H1 (cell line): ENCODE data around the gene RGN. TPM values are rescaled to one million over a fixed set of nuclear protein-coding genes. Genes with fewer than 3 reads are reported as not detected.

Experiments
- CTCF ChIA-PET: fragments of 300-600 bp; sonication (Branson Sonifier 250); formaldehyde crosslinking; loops from one replicate; lab custom pipeline; 2021; ENCODE audit not compliant: partially characterized antibody; lab: Charles Lee
- POLR2A ChIA-PET: fragments of 300-600 bp; sonication (Branson Sonifier 250); formaldehyde crosslinking; loops from one replicate; lab custom pipeline; 2021; ENCODE audit warnings: inconsistent platforms; ENCODE audit not compliant: partially characterized antibody; lab: Charles Lee
- DNase-seq, 2 experiments: peaks; one replicate each; pipeline versions ENCODE4 v3.0.0 to v3.0.0-alpha.2; 2010 to 2022; ENCODE audit warnings: low spot score in 2 of 2, low read depth in 1 of 2, mixed read lengths in 1 of 2
- FAIRE-seq: peaks from 2 replicates; lab custom pipeline; 2011; peaks lifted over from hg19 to GRCh38; lab: Jason Lieb, UNC
- H2AFZ ChIP-seq: 2 replicates; pipeline ENCODE4 v1.8.1; 2012; ENCODE audit warnings: low read length, inconsistent platforms
- H2AK5ac ChIP-seq: 2 replicates; pipeline ENCODE4 v1.6.1; 2013; ENCODE audit warnings: low read depth, low read length
- H2BK120ac ChIP-seq: replicated peaks from 2 replicates; pipeline ENCODE3; 2013; ENCODE audit warnings: low read depth, low read length, inconsistent platforms
- H2BK12ac ChIP-seq: 2 replicates; pipeline ENCODE4 v1.6.1; 2013; ENCODE audit warnings: low read depth, low read length
- H2BK15ac ChIP-seq: 2 replicates; pipeline ENCODE4 v1.6.1; 2013; ENCODE audit warnings: low read length
- H2BK20ac ChIP-seq: 2 replicates; pipeline ENCODE4 v1.6.1; 2013; ENCODE audit warnings: low read length
- H2BK5ac ChIP-seq: 2 replicates; pipeline ENCODE4 v1.6.1; 2013; ENCODE audit warnings: low read depth, low read length
- H3K14ac ChIP-seq: 2 replicates; pipeline ENCODE4 v1.6.1; 2013; ENCODE audit warnings: inconsistent platforms; ENCODE audit not compliant: insufficient read length
- H3K18ac ChIP-seq: 2 replicates; pipeline ENCODE4 v1.6.1; 2013; ENCODE audit warnings: low read length; ENCODE audit errors: extremely low read depth
- H3K23ac ChIP-seq: 2 replicates; pipeline ENCODE4 v1.6.1; 2013; ENCODE audit warnings: inconsistent platforms; ENCODE audit not compliant: insufficient read length
- H3K23me2 ChIP-seq: 2 replicates; pipeline ENCODE4 v1.6.1; 2013; ENCODE audit warnings: low read depth, low read length
- H3K27ac ChIP-seq: 2 replicates; pipeline ENCODE4 v1.6.1; 2011; ENCODE audit warnings: low read depth, low read length, inconsistent platforms
- H3K27me3 ChIP-seq, 4 experiments: replicated peaks in 1 of 4; 1 replicate in 1 of 4; 2 replicates in 3 of 4; pipeline versions ENCODE4 v1.6.1 to v1.8.1; 2011 to 2013; ENCODE audit warnings: low read length in 3 of 4, mild to moderate bottlenecking in 3 of 4, inconsistent platforms in 2 of 4, mixed read lengths in 2 of 4, moderate library complexity in 1 of 4; ENCODE audit not compliant: control insufficient read depth in 3 of 4, insufficient read depth in 3 of 4; ENCODE audit errors: extremely low read depth in 1 of 4
- H3K36me3 ChIP-seq, 4 experiments: 2 replicates each; pipeline versions ENCODE4 v1.6.1 to v1.8.1; 2011 to 2013; ENCODE audit warnings: mild to moderate bottlenecking in 4 of 4, low read length in 3 of 4, moderate library complexity in 2 of 4, control low read depth in 1 of 4, inconsistent platforms in 1 of 4; ENCODE audit not compliant: insufficient read depth in 4 of 4, control insufficient read depth in 2 of 4
- H3K4ac ChIP-seq: replicated peaks from 2 replicates; pipeline ENCODE3; 2013; ENCODE audit warnings: low read length, low read depth, mixed read lengths, inconsistent platforms; ENCODE audit not compliant: insufficient read length
- H3K4me1 ChIP-seq, 4 experiments: replicated peaks in 1 of 4; 1 replicate in 1 of 4; 2 replicates in 3 of 4; pipeline versions ENCODE4 v1.6.1 to v1.8.1; 2011 to 2013; ENCODE audit warnings: low read length in 3 of 4, inconsistent platforms in 2 of 4, mixed read lengths in 1 of 4; ENCODE audit not compliant: insufficient read depth in 4 of 4, control insufficient read depth in 3 of 4
- H3K4me2 ChIP-seq, 2 experiments: 2 replicates each; pipeline versions ENCODE4 v1.6.1 to v1.8.1; 2011 to 2013; ENCODE audit warnings: low read depth in 2 of 2, low read length in 2 of 2, control low read depth in 1 of 2, inconsistent platforms in 1 of 2, mild to moderate bottlenecking in 1 of 2; ENCODE audit not compliant: insufficient read depth in 1 of 2
- H3K4me3 ChIP-seq, 4 experiments: fragments of 200-600, 300-600 bp in 1 of 4; sonication (generic), shearing (Covaris generic), sonication (Bioruptor Twin) in 1 of 4; 2 replicates each; pipeline versions ENCODE4 v1.5.1 to v1.8.1; 2011 to 2016; ENCODE audit warnings: low read length in 4 of 4, low read depth in 3 of 4, control low read depth in 2 of 4, inconsistent platforms in 2 of 4, mild to moderate bottlenecking in 2 of 4, mixed read lengths in 1 of 4, moderate library complexity in 1 of 4; ENCODE audit not compliant: insufficient read depth in 2 of 4; ENCODE audit errors: extremely low read depth in 1 of 4
- H3K56ac ChIP-seq: replicated peaks from 2 replicates; pipeline ENCODE3; 2013; ENCODE audit warnings: low read depth, mild to moderate bottlenecking, mixed read lengths, low read length, inconsistent platforms; ENCODE audit not compliant: insufficient read length
- H3K79me1 ChIP-seq: 2 replicates; pipeline ENCODE4 v1.6.1; 2013; ENCODE audit warnings: low read depth, low read length, control low read depth
- H3K79me2 ChIP-seq, 2 experiments: 2 replicates each; pipeline versions ENCODE4 v1.6.1 to v1.8.1; 2012 to 2013; ENCODE audit warnings: low read length in 2 of 2, mild to moderate bottlenecking in 2 of 2, inconsistent platforms in 1 of 2; ENCODE audit not compliant: insufficient read depth in 2 of 2, control insufficient read depth in 1 of 2
- H3K9ac ChIP-seq, 4 experiments: replicated peaks in 1 of 4; 1 replicate in 1 of 4; 2 replicates in 3 of 4; pipeline versions ENCODE4 v1.6.1 to v1.8.1; 2011 to 2013; ENCODE audit warnings: low read depth in 3 of 4, low read length in 3 of 4, control low read depth in 2 of 4, mild to moderate bottlenecking in 2 of 4, moderate library complexity in 2 of 4, inconsistent platforms in 1 of 4; ENCODE audit errors: extremely low read depth in 1 of 4
- H3K9me3 ChIP-seq, 2 experiments: 2 replicates each; pipeline versions ENCODE4 v1.6.1 to v1.8.1; 2012 to 2013; ENCODE audit warnings: mild to moderate bottlenecking in 2 of 2, moderate library complexity in 2 of 2, control low read depth in 1 of 2, inconsistent platforms in 1 of 2, low read depth in 1 of 2, low read length in 1 of 2, mixed read lengths in 1 of 2; ENCODE audit not compliant: insufficient read depth in 2 of 2
- H4K20me1 ChIP-seq, 2 experiments: replicated peaks in 1 of 2; 2 replicates each; pipeline versions ENCODE3 to v1.8.1; 2011 to 2013; ENCODE audit warnings: inconsistent platforms in 2 of 2, low read length in 2 of 2, mild to moderate bottlenecking in 1 of 2; ENCODE audit not compliant: insufficient read depth in 2 of 2, control insufficient read depth in 1 of 2
- H4K5ac ChIP-seq: 2 replicates; pipeline ENCODE4 v1.6.1; 2013; ENCODE audit warnings: low read length, low read depth, mixed read lengths, inconsistent platforms; ENCODE audit not compliant: insufficient read length
- H4K8ac ChIP-seq: 2 replicates; pipeline ENCODE4 v1.8.0; 2013; ENCODE audit warnings: mild to moderate bottlenecking, moderate library complexity, low read length, inconsistent platforms; ENCODE audit not compliant: insufficient read depth; ENCODE audit errors: extremely low read depth
- H4K91ac ChIP-seq: replicated peaks from 2 replicates; pipeline ENCODE3; 2013; ENCODE audit warnings: low read length, mixed read lengths, inconsistent platforms; ENCODE audit not compliant: insufficient read length
- CREB1 ChIP-seq: IDR thresholded peaks from 2 replicates; pipeline ENCODE4 v1.6.1; 2012; ENCODE audit warnings: inconsistent platforms
- E2F6 ChIP-seq: IDR thresholded peaks from 2 replicates; pipeline ENCODE4 v1.6.1; 2012; ENCODE audit warnings: inconsistent platforms
- GTF2F1 ChIP-seq: IDR thresholded peaks from 2 replicates; pipeline ENCODE4 v1.6.1; 2012; ENCODE audit warnings: low read depth, low read length, improper control_type of control experiment, borderline replicate concordance
- MAFK ChIP-seq: IDR thresholded peaks from 2 replicates; pipeline ENCODE4 v1.6.1; 2012; ENCODE audit warnings: low read depth, mild to moderate bottlenecking, improper control_type of control experiment, low read length
- MAX ChIP-seq: IDR thresholded peaks from 2 replicates; pipeline ENCODE4 v1.6.1; 2012; ENCODE audit warnings: inconsistent platforms
- POU5F1 ChIP-seq: IDR thresholded peaks from 2 replicates; pipeline ENCODE4 v1.6.1; 2011; ENCODE audit warnings: low read depth, mild to moderate bottlenecking, low read length, moderate library complexity
- RBBP5 ChIP-seq: IDR thresholded peaks from 2 replicates; pipeline ENCODE4 v1.7.1; 2012; ENCODE audit warnings: low read depth, mild to moderate bottlenecking, inconsistent platforms, low read length, moderate library complexity, borderline replicate concordance
- RXRA ChIP-seq: IDR thresholded peaks from 2 replicates; pipeline ENCODE4 v1.6.1; 2011; ENCODE audit warnings: low read depth, mild to moderate bottlenecking, low read length, moderate library complexity; ENCODE audit not compliant: insufficient read depth
- SAP30 ChIP-seq: fragments of 300-600 bp; sonication (generic); IDR thresholded peaks from 2 replicates; pipeline ENCODE4 v1.7.1; 2012; ENCODE audit warnings: low read length, moderate library complexity, mild to moderate bottlenecking, inconsistent platforms; ENCODE audit not compliant: insufficient read depth, insufficient replicate concordance
- SIRT6 ChIP-seq: IDR thresholded peaks from one replicate; pipeline ENCODE4 v1.7.1; 2012; ENCODE audit warnings: low read length, inconsistent platforms
- SP1 ChIP-seq: IDR thresholded peaks from 2 replicates; pipeline ENCODE4 v1.6.1; 2011; ENCODE audit warnings: low read depth, low read length
- TAF1 ChIP-seq: IDR thresholded peaks from 2 replicates; pipeline ENCODE4 v1.6.1; 2011; ENCODE audit warnings: mild to moderate bottlenecking, low read depth, low read length
- TCF12 ChIP-seq: IDR thresholded peaks from 2 replicates; pipeline ENCODE4 v1.6.1; 2011; ENCODE audit warnings: low read depth, mild to moderate bottlenecking, low read length
- USF2 ChIP-seq: IDR thresholded peaks from 2 replicates; pipeline ENCODE4 v1.6.1; 2011; ENCODE audit warnings: low read length, improper control_type of control experiment
- WGBS, 2 experiments: shearing (Covaris generic) in 1 of 2; methylation state at CpG; one replicate each; pipeline versions ENCODE4 v1.1.6 to v1.1.7; 2013 to 2015; ENCODE audit warnings: low lambda C conversion rate in 2 of 2, mixed read lengths in 2 of 2, inconsistent platforms in 1 of 2, low coverage in 1 of 2, missing lambda C conversion rate in 1 of 2; ENCODE audit not compliant: insufficient replicate concordance in 2 of 2, insufficient coverage in 1 of 2, insufficient read length in 1 of 2; ENCODE audit errors: extremely low coverage in 1 of 2, missing lambda C conversion rate in 1 of 2; 5-methylcytosine and 5-hydroxymethylcytosine counted together
- polyA plus RNA-seq, 7 experiments: library from polyadenylated mRNA; depleted of rRNA in 3 of 7; stranded (reverse) in 5 of 7; unstranded in 2 of 7; fragments of >200 nt in 5 of 7; fragments of 200-250 nt in 2 of 7; gene quantifications; 1 replicate in 5 of 7; 2 replicates in 1 of 7; 4 replicates in 1 of 7; pipeline versions ENCODE4 v1.2.1 to v1.2.3, GENCODE V29; 2011 to 2013; ENCODE audit warnings: missing spikeins in 2 of 7, mixed read lengths in 2 of 7
- total RNA-seq: library from RNA; stranded (reverse); fragmentation: NEBNext Ultra II Directional; extraction: Animal tissue kit (Norgen Biotek cat#: 25700); gene quantifications from 2 replicates; pipeline ENCODE4 v1.2.1, GENCODE V29; 2021

The RGN gene
- total and polyA plus RNA-seq, 2 of the 8 experiments (the other 6 are each of a cell fraction or from before 2014, with no cell fraction given): 0.32 to 3.1 TPM

GRCh38 chrX:47047989-47048388, 30.3 kb upstream of the RGN start:
- Histone ChIP-seq H3K4me1 (no peaks in the 10 kb centered on the region), H3K36me3 (peaks cover 0 to 2% (median 0%) of the 10 kb centered on the region in 4 experiments; a peak in 1 of 8 replicates), H2BK15ac (no peak overlapping the region), H3K23me2 (no peaks in the 10 kb centered on the region), H2BK12ac (no peak overlapping the region), H2BK20ac (no peak overlapping the region), H3K4me3 (no peak overlapping the region), H3K27ac (no peak overlapping the region), H4K8ac (no peak overlapping the region), H3K56ac (no peak overlapping the region), H3K14ac (no peak overlapping the region), H4K5ac (no peak overlapping the region), H2AFZ (no peak overlapping the region), H3K23ac (no peak overlapping the region), H3K9me3 (no peaks in the 10 kb centered on the region), H3K9ac (no peak overlapping the region), H2AK5ac (no peak overlapping the region), H3K4ac (no peak overlapping the region), H3K79me1 (no peaks in the 10 kb centered on the region), H4K91ac (no peak overlapping the region), H3K27me3 (no peaks in the 10 kb centered on the region), H3K18ac (no peak overlapping the region), H2BK5ac (no peak overlapping the region), H3K79me2 (no peaks in the 10 kb centered on the region), H2BK120ac (no peak overlapping the region), H3K4me2 (no peak overlapping the region), H4K20me1 (no peaks in the 10 kb centered on the region)
- FAIRE-seq: no peak
- POLR2A ChIA-PET: no interaction called here
- WGBS, 2 experiments: 78% methylated on average over 3 of the region's 5 CpGs; no CpG with 5 or more reads in 1 of the 2 experiments
- CTCF ChIA-PET: no interaction called here
- DNase-seq: no peak
- TF ChIP-seq GTF2F1: no peak
- no peak for TF ChIP-seq MAX
- TF ChIP-seq E2F6: no peak
- TF ChIP-seq SP1: no peak
- TF ChIP-seq POU5F1: no peak
- no peak for TF ChIP-seq TAF1
- no peak for TF ChIP-seq CREB1
- TF ChIP-seq SIRT6: no peak
- TF ChIP-seq MAFK: no peak
- TF ChIP-seq RBBP5: no peak
- no peak for TF ChIP-seq USF2
- no peak for TF ChIP-seq TCF12
- no peak for TF ChIP-seq SAP30
- no peak for TF ChIP-seq RXRA
